ENCODE results near the gene PLRG1.

The PLRG1 gene

DNA sequence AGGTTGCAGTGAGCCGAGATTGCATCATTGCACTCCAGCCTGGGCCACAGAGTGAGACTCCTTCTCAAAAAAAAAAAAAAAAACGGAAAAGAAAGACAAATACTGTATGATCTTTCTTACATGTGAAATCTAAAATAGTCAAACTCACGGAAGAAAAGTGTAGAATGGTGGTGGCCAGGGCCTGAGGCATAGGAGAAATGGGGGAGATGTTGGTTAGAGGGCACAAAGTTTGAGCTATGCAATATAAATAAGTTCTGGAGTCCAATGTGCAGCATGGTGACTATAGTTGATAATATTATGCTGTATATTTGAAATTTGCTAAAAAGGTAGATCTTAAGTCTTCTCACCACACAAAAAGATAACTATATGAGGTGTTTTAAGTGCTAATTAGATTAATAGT is 41.7 kb upstream of the PLRG1 start:
- Histone ChIP-seq H3K9me3 (no peaks in the 10 kb centered on the region), H3K4me3 (ENCODE audit: low read depth, low read length) (no peak overlapping the region), H3K4me1 (no peaks in the 10 kb centered on the region), H3K36me3 (no peaks in the 10 kb centered on the region), H3K27me3 (peaks cover 16% of the 10 kb centered on the region)
- TF ChIP-seq, protein P1, sequence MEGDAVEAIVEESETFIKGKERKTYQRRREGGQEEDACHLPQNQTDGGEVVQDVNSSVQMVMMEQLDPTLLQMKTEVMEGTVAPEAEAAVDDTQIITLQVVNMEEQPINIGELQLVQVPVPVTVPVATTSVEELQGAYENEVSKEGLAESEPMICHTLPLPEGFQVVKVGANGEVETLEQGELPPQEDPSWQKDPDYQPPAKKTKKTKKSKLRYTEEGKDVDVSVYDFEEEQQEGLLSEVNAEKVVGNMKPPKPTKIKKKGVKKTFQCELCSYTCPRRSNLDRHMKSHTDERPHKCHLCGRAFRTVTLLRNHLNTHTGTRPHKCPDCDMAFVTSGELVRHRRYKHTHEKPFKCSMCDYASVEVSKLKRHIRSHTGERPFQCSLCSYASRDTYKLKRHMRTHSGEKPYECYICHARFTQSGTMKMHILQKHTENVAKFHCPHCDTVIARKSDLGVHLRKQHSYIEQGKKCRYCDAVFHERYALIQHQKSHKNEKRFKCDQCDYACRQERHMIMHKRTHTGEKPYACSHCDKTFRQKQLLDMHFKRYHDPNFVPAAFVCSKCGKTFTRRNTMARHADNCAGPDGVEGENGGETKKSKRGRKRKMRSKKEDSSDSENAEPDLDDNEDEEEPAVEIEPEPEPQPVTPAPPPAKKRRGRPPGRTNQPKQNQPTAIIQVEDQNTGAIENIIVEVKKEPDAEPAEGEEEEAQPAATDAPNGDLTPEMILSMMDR (IDR thresholded peaks at IDR 0.05; ENCODE audit: low read depth, low read length): no peak
- no peak for DNase-seq

DNA sequence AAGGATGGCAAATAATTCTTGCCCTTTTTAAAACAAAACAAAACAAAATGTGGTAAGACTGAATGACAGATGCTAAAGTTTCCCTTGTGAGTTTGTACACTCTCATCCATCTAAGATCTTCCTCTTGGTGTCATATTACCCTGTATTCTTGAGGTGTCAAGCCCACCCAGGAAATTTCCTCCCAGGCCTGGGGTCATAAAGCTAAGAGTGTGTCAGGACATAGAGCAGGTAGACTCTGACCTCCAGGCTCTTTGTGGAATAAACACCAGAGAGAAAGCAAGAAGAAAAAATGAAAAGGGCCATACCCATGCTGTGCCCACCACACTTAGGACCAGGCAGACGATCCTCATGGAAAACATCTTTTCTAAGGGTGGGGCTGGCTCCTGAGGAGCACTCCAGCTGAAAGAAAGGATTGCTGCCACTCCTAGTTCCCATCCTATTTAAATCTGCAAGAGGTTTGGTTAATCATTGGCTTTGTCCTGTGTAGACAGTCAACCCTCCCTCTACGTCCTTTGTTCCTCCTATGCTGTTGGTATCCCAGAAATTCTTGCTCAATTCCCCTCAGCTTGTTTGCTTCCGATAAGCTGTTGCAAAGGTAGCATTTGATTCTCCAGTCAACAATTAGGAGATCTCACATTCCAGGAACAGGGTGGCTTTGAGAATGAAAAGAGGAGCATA is 40.3 kb upstream of the PLRG1 start, which contains the start of gene FGA:
Gene FGA, minus strand, starts transcription at position 414 of the 678 bp plus-strand sequence. Its CDS starts 55 bp downstream, at position 359.
- DNase-seq: no peak

DNA sequence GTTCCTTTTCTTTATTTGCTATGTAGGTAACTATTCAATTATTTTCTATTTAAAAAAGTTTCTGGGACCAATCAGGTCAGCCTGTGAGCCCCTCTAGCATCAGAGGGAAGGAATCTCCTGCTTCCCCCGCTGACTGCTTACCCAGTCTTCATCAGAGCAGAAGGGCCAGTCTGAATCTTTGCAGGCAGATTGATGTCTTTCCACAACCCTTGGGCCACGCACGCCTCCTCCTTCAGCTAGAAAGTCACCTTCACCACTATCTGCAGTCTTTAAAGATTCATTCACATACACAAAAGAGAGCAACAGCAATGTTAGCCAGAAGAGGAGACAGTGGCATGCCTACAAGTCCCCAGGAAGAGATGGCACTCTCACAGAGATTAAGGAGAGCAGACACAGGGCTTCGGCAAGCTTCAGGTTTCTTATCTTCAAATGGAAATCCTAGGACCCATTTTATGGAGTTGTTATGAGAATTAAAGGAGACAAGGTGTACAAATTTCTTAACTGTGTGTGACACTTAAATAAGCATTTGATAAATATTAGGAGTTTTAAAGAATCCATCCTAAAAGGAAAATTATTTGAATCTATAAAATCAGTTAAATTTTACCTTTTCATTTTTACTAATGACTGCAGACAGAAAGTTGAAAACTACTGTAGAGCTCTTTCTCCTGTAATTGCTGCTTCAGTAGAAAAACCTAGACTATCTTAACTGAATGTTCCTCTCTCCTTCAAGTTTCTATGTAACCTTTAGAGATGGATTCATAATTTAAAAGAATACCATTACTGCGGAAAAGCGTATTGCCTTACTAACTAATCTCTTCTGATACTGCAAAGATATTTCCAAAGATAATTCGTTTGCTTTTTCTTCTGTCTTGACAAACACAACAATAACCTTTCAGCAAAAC is 39.3 kb upstream of the PLRG1 start:
- Histone ChIP-seq H3K36me3 (no peaks in the 10 kb centered on the region), H3K27me3 (peaks cover 21% of the 10 kb centered on the region), H3K4me3 (ENCODE audit: low read depth, low read length) (no peak overlapping the region), H3K4me1 (no peaks in the 10 kb centered on the region), H3K9me3 (no peaks in the 10 kb centered on the region)
- DNase-seq: no peak
- TF ChIP-seq, protein P1 (IDR thresholded peaks at IDR 0.05; ENCODE audit: low read depth, low read length): no peak

More for the DNA sequence above, 40.3 kb upstream of the PLRG1 start, which contains the start of gene FGA:
- peaks cover 21% of the 10 kb centered on the region for H3K27me3 ChIP-seq
- no peaks in the 10 kb centered on the region for H3K36me3 ChIP-seq
- TF ChIP-seq, protein P1 (IDR thresholded peaks at IDR 0.05; ENCODE audit: low read depth, low read length): no peak
- H3K4me1 ChIP-seq: no peaks in the 10 kb centered on the region
- H3K4me3 ChIP-seq (ENCODE audit: low read depth, low read length): no peak within 1 kb of the TSS
- no peaks in the 10 kb centered on the region for H3K9me3 ChIP-seq

DNA sequence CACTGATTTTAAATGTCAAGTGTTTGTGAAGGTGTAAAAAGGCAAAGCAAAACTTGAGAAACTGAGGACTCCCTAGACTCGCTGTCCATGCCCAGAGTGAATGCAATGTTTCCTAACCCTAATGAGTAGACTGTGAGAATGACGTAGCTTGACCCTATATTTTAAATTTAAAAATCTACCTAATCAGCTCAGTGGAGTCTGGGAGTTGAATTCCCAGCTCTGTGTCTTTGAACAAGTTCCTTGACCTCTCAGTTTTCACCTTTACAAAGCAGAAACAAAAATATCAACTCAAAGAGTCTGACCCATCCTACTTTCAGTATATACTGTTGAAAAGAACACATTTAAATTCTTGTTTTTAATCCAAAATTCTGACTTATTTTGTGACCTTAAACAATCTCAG is 38.0 kb upstream of the PLRG1 start:
- TF ChIP-seq, protein P1 (IDR thresholded peaks at IDR 0.05; ENCODE audit: low read depth, low read length): no peak
- Histone ChIP-seq H3K27me3 (peaks cover 21% of the 10 kb centered on the region), H3K36me3 (no peaks in the 10 kb centered on the region), H3K4me3 (ENCODE audit: low read depth, low read length) (no peak overlapping the region), H3K9me3 (no peaks in the 10 kb centered on the region), H3K4me1 (no peaks in the 10 kb centered on the region)
- DNase-seq: no peak

DNA sequence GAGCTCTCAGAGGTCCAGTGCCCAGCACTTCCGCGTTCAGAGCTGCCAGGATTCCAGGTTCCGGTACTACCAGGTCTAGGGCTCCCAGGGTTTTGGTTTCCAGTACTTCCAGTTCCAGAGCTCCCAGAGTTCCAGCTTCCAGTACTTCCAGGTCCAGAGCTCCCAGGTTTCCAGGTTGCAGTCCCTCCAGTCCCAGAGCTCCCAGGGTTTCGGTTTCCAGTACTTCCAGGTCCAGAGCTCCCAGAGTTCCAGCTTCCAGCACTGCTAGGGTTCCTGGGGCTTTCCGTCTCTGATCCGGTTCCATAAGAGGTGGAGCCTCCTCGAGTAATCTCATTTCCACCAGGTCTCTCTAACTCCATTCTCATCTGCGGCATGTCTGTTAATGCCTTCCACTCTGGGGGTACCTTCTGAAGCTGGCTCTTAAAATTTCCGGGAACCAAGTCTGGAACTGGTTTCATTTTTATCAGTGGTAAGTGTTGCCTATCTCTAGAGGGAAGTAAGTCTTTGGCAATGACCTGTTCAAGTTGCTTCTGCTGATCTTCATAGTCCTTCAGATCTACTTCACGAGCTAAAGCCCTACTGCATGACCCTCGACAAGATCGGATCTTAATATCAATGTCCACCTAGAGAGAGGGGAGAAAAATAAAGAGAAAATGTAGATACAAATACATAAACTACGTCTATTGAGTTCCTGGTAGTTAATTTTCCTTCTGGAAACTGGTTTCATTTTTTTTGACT is 36.3 kb upstream of the PLRG1 start:
- DNase-seq: no peak
- TF ChIP-seq, protein P1 (IDR thresholded peaks at IDR 0.05; ENCODE audit: low read depth, low read length): no peak
- H3K4me3 ChIP-seq (ENCODE audit: low read depth, low read length): no peak overlapping the region
- H3K4me1 ChIP-seq: no peaks in the 10 kb centered on the region
- no peaks in the 10 kb centered on the region for H3K9me3 ChIP-seq
- H3K27me3 ChIP-seq: peaks cover 21% of the 10 kb centered on the region
- H3K36me3 ChIP-seq: no peaks in the 10 kb centered on the region
